Iris pigment epithelial cell (primary cell): Measurements from ENCODE around the gene TRIO.

ENCODE experiments used
- DNase-seq: peaks from one replicate; pipeline ENCODE4 v3.0.0-alpha.2; 2011; ENCODE audit warnings: low read depth

TRIO gene

DNA sequence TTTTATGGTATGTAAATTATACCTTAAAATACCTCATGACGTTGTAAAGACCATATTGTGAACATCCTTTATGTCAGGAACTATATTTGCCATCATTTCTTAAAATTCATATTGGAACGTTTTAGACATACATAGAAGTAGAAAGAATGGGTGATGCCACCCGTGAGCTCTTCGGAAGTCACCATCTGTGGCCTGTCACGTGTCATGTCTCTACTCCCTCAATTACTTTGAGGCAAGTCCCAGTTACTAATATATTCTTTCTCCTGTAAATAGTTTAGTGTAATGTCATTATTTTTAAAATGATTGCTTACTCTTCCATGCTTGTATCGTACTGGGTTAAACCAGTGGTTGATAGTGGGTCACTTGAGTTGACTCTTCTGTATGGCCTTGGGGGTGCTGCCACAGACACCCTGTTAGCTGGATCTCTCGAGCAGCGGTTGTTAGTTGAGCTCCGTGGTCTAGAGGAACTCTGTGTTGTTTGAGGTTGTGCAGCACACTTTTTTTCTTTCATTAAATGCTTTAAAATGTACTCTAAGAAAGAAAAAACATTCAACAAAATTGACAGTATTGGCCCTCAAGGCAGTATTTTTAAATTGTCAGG lies 66.2 kb downstream of the TRIO start:
- no peak for DNase-seq

DNA sequence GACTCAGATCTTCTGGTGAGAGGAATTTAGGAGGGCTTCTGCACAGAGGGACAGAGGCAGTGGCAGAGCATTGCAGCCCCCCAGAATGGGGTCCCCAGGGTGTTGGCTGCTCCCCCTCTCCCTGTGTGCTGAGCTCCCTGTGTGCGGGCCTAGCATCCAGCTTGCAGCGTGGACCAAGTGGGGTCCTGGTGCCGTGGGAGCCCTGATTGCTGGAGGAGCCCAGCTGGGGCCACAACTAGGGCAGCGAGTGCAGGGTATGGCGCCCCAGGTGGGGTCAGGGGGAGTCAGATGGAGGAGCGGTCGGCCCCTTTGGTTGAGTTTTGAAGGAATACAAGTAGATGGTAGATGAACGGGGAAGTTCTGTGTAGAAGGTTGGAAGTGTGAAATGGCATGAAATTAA lies 66.7 kb downstream of the TRIO start:
- DNase-seq, result no peak

DNA sequence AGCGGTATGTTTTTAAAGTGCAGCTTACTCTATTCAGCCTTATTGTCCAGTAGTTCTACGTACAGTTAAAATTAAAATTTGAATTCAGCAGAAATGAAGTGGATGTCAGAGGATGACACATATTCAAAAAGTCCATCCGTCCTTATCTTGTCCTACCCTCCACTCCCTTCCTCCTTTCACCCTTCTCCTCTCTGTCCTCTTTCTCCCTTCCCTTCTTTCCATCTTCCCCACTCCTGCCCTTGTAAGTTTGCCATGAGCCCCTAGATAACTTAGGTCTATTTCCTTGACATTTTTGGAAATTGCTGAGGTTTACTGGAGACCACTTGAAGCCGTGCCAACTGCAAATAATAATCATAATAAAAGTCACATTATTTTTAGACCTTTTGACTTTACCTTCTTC lies 67.6 kb downstream of the TRIO start:
- DNase-seq, result no peak

DNA sequence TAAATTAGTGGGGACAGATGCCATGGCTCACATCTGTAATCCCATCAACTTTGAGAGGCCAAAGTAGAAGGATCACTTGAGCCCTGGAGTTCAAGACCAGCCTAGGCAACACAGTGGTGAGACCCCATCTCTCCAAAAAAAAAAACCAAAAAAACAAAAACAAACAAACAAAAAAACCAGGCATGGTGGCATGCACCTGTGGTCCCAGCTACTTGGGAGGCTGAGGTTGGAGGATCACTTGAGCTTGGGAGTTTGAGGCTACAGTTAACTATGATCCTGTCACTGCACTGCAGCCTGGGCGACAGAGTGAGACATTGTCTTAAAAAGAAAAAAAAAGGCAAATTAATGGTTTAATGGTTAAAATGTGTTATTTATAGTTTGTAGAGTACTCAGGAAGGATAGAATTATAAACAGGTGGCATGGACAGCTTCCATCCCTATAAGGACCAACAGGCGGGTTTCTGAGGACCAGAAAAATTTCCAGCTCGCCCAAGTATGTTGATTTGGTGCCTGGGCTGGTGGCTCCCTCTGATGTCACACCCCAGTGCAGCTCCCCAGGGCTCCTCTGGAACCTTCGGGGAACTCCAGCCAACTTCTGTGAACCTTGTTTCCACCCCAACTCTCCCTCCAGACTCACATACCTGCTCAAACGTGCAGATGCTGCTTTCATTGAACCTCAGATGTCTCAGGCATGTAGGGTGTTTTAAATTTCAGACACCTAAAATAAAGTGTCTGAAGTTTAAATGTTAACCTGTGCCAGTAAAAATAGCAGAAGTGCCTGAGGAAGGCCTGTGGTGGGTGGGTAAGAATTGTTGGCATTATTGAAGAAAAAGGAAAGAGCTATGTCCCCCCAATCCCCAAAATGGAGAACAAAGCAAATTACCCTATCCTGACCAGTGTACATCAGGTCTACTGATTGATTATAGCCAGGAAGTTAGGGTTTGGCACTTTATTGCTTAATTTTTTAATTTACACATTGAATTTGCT lies 69.0 kb downstream of the TRIO start:
- DNase-seq, result no peak

DNA sequence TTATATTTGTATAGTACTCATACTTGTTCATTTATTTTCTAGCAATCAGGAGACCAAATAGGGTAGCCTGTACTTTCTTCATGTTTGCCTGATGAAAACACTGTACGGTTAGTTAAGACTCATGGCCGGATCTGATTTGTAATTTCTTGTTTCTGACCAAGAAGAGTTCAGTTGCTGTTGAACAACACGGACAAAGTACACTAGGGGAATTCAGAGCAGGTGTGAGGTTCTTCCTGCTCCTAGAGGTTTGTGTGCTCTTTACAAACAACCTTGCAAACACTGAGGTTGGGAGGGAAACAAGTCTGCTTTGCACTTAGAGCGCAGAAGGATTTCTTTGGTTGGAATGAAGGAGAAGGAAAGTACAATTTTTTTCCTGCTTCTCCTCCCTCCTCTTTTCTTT lies 69.7 kb downstream of the TRIO start:
- no peak for DNase-seq

DNA sequence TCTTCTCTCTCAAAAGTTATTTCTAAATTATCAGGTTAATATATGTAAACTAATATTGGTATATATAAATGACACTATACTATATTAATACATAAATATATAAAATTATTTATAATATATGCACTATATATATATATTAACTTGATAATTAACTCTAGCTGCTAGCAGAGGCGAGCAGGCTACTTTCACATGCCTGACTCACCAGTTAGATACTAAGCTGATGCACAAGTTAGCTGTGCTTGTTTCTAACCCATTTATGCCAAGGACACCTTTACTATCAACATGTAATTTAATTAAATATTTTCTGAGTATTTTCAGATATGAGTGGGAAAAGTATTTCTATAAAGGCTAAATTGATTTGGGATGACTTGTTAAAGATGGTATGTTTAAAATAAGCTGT lies 70.1 kb downstream of the TRIO start:
- DNase-seq, result peak; percentile 45

DNA sequence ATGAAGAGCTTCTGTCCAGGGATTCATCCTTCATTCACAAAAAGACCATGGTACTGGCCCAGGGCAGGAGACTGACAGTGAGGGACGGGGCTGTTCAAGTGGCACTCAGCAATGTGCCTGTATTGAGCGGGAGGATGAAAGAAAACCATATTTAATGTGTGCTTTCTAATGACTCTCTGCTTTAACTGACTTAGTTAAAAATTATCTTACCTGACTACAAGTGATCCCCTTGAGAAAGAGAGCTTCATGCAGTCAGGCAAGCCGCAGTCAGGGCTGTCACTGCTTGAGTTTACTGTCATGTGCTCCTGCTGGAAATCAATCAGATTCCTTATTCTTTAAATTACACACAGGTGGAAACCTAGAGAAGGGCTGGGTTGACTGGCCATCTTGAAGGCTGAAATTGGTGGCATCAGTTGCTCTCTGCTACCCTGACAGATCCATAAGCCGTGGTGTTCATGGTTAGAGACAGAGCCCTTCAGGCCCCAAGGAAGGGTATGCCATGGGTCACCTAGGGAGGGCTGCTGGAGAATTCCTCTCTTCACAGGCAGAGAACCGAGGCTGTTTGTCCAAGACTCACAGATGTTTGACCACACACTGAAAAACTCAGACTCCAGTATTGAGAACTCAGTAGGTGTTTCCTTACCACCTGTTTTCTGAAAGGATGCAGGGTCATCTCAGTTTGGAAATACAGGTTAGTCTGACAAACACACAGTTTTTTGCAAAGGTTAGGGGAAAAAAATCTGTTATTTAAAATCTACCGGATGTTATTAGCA lies 70.9 kb downstream of the TRIO start:
- DNase-seq, result no peak

DNA sequence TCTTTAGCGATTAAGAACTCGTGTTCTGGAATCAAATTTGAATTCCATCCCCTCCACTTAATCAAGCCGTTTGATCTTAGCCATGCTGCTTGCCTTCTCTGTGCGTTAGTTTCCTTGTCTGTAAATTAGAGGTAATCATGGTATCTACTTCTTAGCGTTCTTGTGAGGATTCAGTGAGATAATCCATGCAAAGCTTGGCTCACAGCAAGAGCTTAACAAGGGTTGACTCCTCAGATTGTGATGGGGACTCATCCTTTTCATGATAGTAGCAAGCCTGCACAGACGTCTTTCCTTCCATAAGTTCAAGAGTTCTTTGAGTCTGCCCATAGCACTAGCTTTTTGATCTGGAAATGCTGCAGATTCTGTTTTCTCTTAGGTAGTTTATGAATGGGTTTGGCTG lies 72.8 kb downstream of the TRIO start:
- no peak for DNase-seq

DNA sequence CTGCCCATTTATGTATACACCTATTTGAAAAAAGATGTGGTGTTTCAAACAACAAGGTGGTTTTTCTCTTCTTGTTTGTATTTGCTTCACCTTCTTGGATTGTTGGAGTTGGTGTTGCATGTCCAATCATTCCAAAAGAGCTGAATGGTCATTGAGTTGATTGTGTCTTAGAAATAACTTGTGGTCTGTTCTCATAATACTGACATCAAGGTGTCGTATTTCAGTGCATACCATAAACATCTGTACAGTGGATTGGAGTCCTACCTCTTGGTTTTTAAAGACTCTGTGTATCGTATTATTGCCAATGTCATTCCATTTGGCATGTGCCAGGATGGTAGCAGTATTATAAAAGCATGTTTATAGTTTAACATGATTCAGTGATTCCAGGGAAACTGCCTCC lies 73.2 kb downstream of the TRIO start:
- DNase-seq, result peak; percentile 50

DNA sequence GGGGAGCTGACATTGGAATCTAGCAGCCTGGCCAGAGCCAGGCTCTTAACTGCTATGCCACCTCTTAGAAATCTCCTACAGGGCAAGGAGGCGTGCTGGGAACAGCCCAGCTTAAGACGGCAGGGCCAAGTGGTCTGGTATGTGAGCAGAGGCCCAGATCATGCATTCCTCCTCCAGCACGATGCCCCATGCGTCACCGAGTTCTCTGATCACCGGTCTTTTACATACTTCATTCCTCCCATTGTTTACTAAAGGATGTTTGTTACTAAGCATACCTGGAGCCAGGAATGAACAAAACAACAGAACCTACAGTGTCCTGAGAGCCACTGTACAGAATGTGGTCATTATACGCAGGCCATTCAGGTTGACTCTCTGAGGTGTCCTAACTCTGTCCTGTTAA lies 73.8 kb downstream of the TRIO start:
- no peak for DNase-seq

DNA sequence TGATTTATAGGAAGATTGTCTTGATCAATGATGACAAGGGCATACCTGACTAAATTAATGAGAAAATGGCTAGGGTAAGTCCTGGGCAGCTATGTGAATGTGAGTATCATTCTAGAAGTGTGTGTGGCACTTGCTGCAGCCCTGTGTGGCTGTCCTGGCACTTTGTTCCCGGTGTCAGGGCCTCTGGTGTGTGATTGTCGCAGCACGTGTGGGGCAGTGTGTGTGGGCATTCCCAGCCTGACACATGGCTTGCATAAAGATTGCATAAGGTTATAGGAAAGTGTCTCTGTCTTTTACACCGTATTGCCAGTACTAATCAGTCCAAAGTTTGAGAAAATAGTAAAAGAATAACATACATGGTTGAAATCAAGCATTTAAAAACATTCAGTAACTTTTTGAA lies 74.4 kb downstream of the TRIO start:
- no peak for DNase-seq

DNA sequence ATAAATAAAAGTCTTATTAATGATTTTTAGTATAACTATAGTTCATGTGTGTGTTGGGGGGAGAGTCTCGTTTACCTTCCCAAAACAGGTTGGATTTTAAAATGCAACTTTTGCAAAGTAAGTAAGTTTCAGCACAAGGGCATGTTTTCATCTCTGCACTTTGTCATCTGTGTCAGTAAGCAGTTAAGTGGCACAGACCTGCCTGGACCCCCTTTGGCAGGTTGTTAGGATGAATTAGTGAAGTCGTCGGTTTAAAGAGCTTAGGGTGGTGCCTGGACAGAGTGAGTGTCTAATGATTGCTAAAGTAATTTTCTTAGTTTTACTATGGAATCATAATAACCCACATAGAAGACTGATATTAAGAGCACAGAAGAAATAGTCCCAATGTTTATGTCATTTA lies 74.9 kb downstream of the TRIO start:
- DNase-seq, result no peak

DNA sequence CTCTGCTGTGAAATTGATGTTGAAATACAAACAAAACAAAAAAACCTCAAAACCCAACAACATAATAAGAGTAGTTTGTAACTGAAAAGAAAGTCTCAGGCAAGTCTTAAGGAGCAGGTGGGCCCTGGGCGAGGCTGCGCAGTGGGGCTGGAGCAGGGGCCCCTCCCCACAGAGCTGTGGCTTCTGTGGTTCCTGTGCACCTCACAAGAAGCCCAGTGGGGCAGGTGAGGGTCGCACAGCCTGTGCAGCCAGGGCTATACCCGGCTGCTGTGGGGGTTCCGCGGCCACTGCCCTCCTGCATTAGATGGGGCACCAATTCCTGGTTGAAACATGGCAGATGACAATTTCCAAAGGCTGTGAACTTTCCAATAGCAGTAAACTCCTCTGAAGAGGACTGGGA lies 75.3 kb downstream of the TRIO start:
- no peak for DNase-seq

DNA sequence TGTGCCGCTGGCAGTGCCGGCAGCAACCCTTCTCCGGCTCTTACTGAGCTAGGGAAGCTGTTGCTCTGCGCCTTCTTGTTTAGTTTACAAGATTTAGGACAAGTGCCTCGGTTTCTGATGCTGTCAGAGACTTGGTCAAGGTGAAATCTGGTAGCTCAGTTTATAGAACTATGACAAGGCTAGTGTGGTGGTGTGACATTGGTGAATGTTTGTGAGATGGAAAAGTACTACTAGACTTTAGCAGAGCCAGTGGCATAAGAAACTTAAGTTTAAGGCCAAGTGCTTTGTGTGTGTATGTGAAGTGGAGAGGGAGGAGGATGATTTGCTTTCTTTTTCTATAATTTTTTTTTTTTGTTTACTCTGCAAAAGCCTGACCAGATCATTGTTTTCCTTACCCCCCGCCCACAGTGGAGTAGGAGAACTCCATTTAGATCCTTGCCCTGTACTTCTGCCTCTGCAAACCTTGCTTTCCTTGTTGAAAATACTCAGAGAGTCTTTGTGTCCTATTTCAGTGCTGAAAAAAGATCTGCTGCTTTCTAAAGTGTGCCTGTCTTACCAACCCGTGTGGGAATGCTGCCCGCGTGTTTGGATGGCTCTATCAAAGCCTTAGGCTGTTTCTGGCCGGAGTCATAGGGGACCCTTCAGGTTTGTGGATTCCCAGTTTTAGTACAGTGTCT lies 75.9 kb downstream of the TRIO start:
- peak; percentile 34 for DNase-seq

DNA sequence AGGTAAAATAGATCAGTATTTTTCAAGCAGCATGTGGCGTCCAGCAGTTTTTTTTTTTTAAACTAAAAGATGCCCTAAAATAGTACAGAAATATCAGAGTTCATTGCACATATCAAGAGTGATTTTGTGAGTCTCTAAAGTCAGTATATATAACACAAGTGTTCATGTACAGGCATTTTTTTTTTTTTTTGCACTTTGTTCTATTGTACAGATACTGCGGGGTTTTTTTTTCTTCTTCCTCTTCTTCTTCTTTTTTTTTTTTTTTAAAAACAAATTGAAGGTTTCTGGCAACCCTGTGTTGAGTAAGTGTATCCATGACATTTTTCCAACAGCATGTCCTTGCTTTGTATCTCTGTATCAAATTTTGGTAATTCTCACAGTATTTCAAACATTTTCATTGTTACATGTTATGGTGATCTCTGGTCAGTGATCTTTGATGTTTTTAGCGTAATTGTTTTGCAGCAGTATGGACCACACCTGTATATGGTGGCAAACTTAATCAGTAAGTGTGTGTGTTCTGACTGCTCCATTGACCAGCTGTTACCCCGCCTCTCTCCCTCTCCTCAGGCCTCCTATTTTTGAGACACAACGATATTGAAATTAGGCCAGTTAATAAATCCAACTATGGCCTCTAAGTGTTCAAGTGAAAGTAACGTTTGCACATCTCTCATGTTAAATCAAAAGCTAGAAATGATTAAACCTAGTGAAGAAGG lies 76.8 kb downstream of the TRIO start:
- DNase-seq, result no peak

DNA sequence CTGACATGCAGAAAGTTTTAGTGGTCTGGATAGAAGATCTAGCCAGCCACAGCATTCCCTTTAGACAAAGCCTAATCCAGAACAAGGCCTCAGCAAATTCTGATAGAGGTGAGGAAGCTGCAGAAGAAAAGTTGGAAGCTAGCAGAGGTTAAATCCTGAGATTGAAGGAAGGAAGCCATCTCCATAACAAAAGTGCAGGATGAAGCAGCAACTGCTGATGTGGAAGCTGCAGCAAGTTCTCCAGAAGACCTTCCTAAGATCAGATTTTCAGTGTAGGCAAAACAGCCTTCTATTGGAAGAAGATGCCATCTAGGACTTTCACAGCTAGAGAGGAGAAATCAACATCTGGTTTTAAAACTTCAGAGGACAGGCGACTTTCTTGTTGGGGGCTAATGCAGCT lies 77.5 kb downstream of the TRIO start:
- DNase-seq, result no peak

DNA sequence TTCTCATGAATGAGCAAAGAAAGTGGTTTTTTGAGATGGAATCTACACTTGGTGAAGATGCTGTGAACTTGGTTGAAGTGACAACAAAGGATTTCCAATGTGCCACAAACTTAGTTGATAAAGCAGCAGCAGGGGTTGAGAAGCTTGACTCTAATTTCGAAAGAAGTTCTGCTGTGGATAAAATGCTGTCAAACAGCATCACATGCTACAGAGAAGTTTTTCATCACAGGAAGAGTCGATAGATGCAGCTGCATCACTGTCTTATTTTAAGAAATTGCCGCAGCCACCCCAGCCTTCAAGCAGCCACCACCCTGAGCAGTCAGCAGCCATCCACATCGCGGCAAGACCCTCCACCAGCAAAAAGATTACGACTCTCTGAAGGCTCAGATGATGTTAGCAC lies 78.6 kb downstream of the TRIO start:
- DNase-seq, result no peak

DNA sequence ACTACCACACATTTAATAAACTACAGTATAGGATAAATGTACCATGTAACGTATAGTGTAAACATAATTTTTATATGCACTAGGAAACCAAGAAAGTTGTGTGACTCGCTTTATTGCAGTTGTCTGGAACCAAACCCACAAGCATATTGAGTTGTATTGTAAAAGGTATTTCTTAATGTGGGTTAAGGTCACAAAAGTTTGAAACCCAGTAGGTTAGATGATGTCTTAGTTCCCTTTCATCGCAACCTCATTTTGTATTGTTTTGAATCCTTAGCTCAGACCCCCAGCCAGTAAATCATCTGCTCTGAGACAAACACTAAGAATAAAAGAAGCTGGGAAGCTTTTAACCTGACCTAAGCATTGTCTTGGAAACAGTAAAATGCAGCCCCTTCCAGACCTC lies 79.1 kb downstream of the TRIO start:
- no peak for DNase-seq

DNA sequence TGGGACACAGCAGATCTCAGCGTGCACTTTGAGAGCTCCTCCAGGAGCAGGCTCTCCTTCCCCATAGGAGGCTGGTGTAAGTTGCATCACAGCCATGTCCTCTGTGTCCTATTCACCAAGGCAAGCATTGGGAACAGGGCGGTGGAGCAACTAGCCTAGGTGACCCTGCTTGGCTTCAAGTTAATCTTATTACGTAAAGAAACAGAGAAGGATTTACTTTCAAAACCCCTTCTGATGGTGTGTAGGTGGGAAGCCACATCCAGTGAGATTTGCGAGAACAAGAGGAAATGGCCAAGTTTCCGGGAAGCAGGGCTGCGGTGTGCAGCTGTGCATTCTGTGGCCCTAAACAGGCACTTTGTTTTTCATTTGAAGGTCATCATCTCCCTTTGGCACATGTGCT lies 80.2 kb downstream of the TRIO start:
- DNase-seq, result no peak

DNA sequence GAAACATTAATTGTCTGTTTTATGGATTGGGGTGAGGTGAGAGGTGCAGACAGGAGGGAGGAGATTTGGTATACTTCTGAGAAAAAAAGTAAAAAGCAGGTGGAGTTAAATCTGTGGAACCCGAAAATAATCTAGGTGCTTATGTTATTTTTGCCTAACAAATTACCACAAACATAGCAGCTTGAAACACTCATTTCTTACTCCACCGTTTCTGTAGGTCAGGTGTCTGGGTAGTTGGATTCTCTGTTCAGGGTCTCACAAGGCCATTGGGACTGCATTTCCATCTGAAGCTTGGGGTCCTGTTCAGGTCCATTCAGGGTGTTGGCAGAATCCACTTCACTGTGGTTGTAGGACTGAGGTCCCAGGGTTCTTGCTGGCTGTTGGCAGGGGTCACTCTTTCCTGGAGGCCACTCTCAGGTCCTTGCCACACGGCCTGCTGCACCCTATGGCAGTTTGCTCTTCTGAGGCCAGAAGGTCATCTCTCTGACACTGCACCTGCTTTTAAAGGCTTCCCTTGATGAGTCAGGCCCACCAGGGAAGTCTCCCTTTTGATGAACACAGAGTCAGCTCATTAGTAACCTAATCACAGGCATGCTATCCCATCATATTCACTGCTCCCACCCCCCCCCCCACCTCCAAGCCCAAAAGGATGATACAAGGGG lies 82.2 kb downstream of the TRIO start:
- no peak for DNase-seq

DNA sequence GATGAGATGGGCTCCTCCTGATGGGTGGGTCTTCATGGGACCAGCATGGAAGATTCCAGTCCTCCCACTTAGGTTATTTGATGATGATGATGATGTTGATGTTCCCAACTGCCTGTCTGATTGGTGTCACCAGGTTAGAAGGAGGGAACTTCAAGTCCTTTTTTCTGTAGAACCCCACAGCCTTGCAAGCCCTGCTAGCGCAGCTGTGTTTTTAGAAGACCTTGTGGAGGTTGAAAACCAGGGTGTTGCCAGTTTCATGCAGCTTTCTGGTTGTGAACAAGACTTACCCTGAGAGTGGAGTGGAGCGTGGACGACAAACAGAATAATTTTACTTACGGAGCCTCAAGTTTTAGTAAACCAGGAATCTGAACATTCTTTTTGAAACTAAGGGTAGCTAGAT lies 83.0 kb downstream of the TRIO start:
- DNase-seq, result no peak
